Endothelial cell of umbilical vein (primary cell): ENCODE results near the gene MS4A15. TPM values are rescaled to one million over a fixed set of nuclear protein-coding genes. Genes with fewer than 3 reads are reported as not detected.

ENCODE experiments used
- BruUV-seq: library from RNA; stranded (reverse); fragments of 400-500 nt; replicated peaks from 2 replicates; lab custom pipeline; 2021; lab: Mats Ljungman, UMichigan
- CTCF ChIA-PET: fragments of 300-600, 350-600 bp; sonication (Branson Sonifier 250); formaldehyde crosslinking; loops from one replicate; lab custom pipeline; 2021; ENCODE audit warnings: antibody characterized with exemption, inconsistent platforms; lab: Charles Lee
- POLR2A ChIA-PET: fragments of 300-600, 350-600 bp; sonication (Branson Sonifier 250); formaldehyde crosslinking; loops from one replicate; lab custom pipeline; 2021; ENCODE audit warnings: antibody characterized with exemption, inconsistent platforms; lab: Charles Lee
- DNase-seq: peaks from one replicate; pipeline ENCODE4 v3.0.0-alpha.2; 2011; ENCODE audit warnings: low read depth, low spot score
- FAIRE-seq: peaks from 2 replicates; lab custom pipeline; 2011; peaks lifted over from hg19 to GRCh38; lab: Jason Lieb, UNC
- H2AFZ ChIP-seq: 2 replicates; pipeline ENCODE4 v1.6.0; 2012; ENCODE audit warnings: low read depth, low read length, control low read depth, inconsistent platforms
- H3K27ac ChIP-seq: 2 replicates; pipeline ENCODE4 v1.5.1; 2011; ENCODE audit warnings: low read depth, mild to moderate bottlenecking, control low read depth, low read length, moderate library complexity; ENCODE audit not compliant: insufficient read depth
- H3K27me3 ChIP-seq, 2 experiments: 2 replicates each; pipeline versions ENCODE4 v1.6.0 to v1.6.1; 2011; ENCODE audit warnings: low read length in 2 of 2, mixed read lengths in 1 of 2; ENCODE audit not compliant: control insufficient read depth in 2 of 2, insufficient read depth in 2 of 2
- H3K36me3 ChIP-seq, 2 experiments: 2 replicates in 1 of 2; 3 replicates in 1 of 2; pipeline ENCODE4 v1.5.1; 2011; ENCODE audit warnings: low read length in 2 of 2, mild to moderate bottlenecking in 1 of 2, moderate library complexity in 1 of 2; ENCODE audit not compliant: control insufficient read depth in 2 of 2, insufficient read depth in 2 of 2; ENCODE audit errors: extremely low read depth in 1 of 2
- H3K4me1 ChIP-seq: 3 replicates; pipeline ENCODE4 v1.5.1; 2011; ENCODE audit warnings: mild to moderate bottlenecking, low read length; ENCODE audit not compliant: control insufficient read depth, insufficient read depth; ENCODE audit errors: extremely low read depth
- H3K4me2 ChIP-seq: 2 replicates; pipeline ENCODE4 v1.6.1; 2011; ENCODE audit warnings: low read length, control low read depth, mixed read lengths; ENCODE audit not compliant: insufficient read depth
- H3K4me3 ChIP-seq, 3 experiments: fragments of 200-600 bp in 1 of 3; sonication (generic), shearing (Covaris generic) in 1 of 3; replicated peaks in 1 of 3; 2 replicates each; pipeline ENCODE4 v1.5.1; 2011 to 2016; ENCODE audit warnings: control low read depth in 3 of 3, low read length in 3 of 3, mild to moderate bottlenecking in 2 of 3, inconsistent platforms in 1 of 3, low read depth in 1 of 3, moderate library complexity in 1 of 3; ENCODE audit not compliant: insufficient read depth in 1 of 3
- H3K79me2 ChIP-seq: 2 replicates; pipeline ENCODE4 v1.6.0; 2012; ENCODE audit warnings: low read length, inconsistent platforms; ENCODE audit not compliant: control insufficient read depth, insufficient read depth
- H3K9ac ChIP-seq: replicated peaks from 2 replicates; pipeline ENCODE3; 2011; ENCODE audit warnings: low read length, control low read depth; ENCODE audit not compliant: insufficient read depth; ENCODE audit errors: extremely low read depth
- H3K9me1 ChIP-seq: replicated peaks from 3 replicates; pipeline ENCODE4 v1.6.0; 2011; ENCODE audit warnings: mild to moderate bottlenecking, low read length; ENCODE audit not compliant: control insufficient read depth, insufficient read depth; ENCODE audit errors: extremely low read depth
- H3K9me3 ChIP-seq: replicated peaks from 2 replicates; pipeline ENCODE4 v1.5.1; 2012; ENCODE audit warnings: low read length, inconsistent platforms; ENCODE audit not compliant: control insufficient read depth, insufficient read depth
- H4K20me1 ChIP-seq: replicated peaks from 2 replicates; pipeline ENCODE3; 2011; ENCODE audit warnings: mild to moderate bottlenecking, low read length; ENCODE audit not compliant: control insufficient read depth, insufficient read depth; ENCODE audit errors: extremely low read depth
- EZH2 ChIP-seq: IDR thresholded peaks from 2 replicates; pipeline ENCODE4 v1.6.1; 2012; ENCODE audit warnings: borderline replicate concordance, low read depth, mild to moderate bottlenecking, moderate library complexity, low read length, inconsistent platforms; ENCODE audit not compliant: severe bottlenecking
- FOS ChIP-seq: IDR thresholded peaks from 2 replicates; pipeline ENCODE4 v1.6.1; 2011; ENCODE audit warnings: mild to moderate bottlenecking, low read length, moderate library complexity, borderline replicate concordance; ENCODE audit not compliant: insufficient read depth
- GATA2 ChIP-seq: IDR thresholded peaks from 2 replicates; pipeline ENCODE4 v1.7.0; 2011; ENCODE audit warnings: low read depth, mild to moderate bottlenecking, moderate library complexity, mixed read lengths, low read length; ENCODE audit not compliant: insufficient read length, insufficient read depth
- JUN ChIP-seq: IDR thresholded peaks from 2 replicates; pipeline ENCODE4 v1.6.1; 2011; ENCODE audit warnings: borderline replicate concordance, low read depth; ENCODE audit not compliant: insufficient read length, insufficient read depth
- MYC ChIP-seq: IDR thresholded peaks from one replicate; pipeline ENCODE4 v1.6.1; 2011; ENCODE audit warnings: mild to moderate bottlenecking, low read depth, low read length
- POLR2A ChIP-seq: IDR thresholded peaks from 2 replicates; pipeline ENCODE4 v1.6.1; 2012; ENCODE audit warnings: low read depth, mild to moderate bottlenecking, control low read depth, low read length
- POLR2AphosphoS5 ChIP-seq: IDR thresholded peaks from 2 replicates; pipeline ENCODE4 v1.6.1; 2012; ENCODE audit warnings: low read depth, mild to moderate bottlenecking, control low read depth, low read length, moderate library complexity; ENCODE audit not compliant: insufficient read depth
- dilution Hi-C: fragments of 300-500 bp; cut with MboI; formaldehyde crosslinking; loops from one replicate; pipeline ENCODE4 v1.15.0; 2019; ENCODE audit warnings: low sequenced_read_pairs; ENCODE audit not compliant: extremely low pct_ligation_motif_present
- intact Hi-C: fragments of 100-400 bp; cut with micrococcal nuclease; formaldehyde crosslinking; loops from one replicate; pipeline ENCODE4 v1.10.0; 2022
- polyA plus RNA-seq, 4 experiments: library from polyadenylated mRNA; depleted of rRNA in 3 of 4; stranded (reverse) in 3 of 4; unstranded in 1 of 4; fragments of >200 nt; gene quantifications; 2 replicates each; pipeline versions ENCODE4 v1.2.1 to v1.2.3, GENCODE V29; 2011 to 2012; ENCODE audit warnings: missing spikeins in 1 of 4
- total RNA-seq: library from RNA; stranded (reverse); gene quantifications from 2 replicates; pipeline ENCODE4 v1.2.3, GENCODE V29; 2021
- TF ChIP-seq, protein P1 (sequence below), 2 donors: IDR thresholded peaks; 1 replicate in 1 of 2; 2 replicates in 1 of 2; pipeline ENCODE4 v1.5.1; 2011; ENCODE audit warnings: low read length in 2 of 2, mild to moderate bottlenecking in 2 of 2, moderate library complexity in 2 of 2, control low read depth in 1 of 2, inconsistent platforms in 1 of 2, low read depth in 1 of 2; ENCODE audit not compliant: insufficient read depth in 1 of 2; ENCODE audit errors: extremely low read depth in 1 of 2
- TF ChIP-seq, protein P2 (sequence below): IDR thresholded peaks from 2 replicates; pipeline ENCODE4 v1.6.1; 2011; ENCODE audit not compliant: insufficient read depth, insufficient read length

The MS4A15 gene
- total and polyA plus RNA-seq, 2 donors (not counting 3 experiments of a cell fraction or from before 2014, with no cell fraction given), result not detected

DNA sequence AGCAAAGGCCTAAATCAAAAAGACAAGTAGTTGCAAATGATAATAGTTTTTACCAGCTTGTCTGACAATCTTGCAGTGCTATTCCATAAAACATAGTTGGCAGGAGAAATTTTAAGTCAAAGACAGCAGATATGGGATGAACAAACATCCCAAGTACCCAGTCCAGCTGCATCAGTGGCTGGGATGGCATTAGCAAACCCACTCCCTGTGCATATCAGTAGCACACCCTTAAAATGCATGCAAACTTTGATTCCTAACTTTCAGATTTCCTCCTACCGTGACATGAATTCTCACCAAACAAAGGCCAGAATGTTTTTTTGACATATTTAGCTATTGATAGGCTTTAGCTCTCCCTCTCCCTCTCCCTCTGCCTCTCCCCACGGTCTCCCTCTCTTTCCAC is 57.4 kb downstream of the MS4A15 start:
- H3K4me3 ChIP-seq, result no peak overlapping the region
- FAIRE-seq (no peak), DNase-seq (no peak)
- no peaks in the 10 kb centered on the region for H3K36me3 ChIP-seq
- H3K27me3 ChIP-seq, result no peaks in the 10 kb centered on the region
- H3K9ac ChIP-seq, result no peak overlapping the region
- intact Hi-C loops, result no loop called here
- peaks cover 12% of the 10 kb centered on the region for H3K4me1 ChIP-seq
- TF ChIP-seq, protein P1, sequence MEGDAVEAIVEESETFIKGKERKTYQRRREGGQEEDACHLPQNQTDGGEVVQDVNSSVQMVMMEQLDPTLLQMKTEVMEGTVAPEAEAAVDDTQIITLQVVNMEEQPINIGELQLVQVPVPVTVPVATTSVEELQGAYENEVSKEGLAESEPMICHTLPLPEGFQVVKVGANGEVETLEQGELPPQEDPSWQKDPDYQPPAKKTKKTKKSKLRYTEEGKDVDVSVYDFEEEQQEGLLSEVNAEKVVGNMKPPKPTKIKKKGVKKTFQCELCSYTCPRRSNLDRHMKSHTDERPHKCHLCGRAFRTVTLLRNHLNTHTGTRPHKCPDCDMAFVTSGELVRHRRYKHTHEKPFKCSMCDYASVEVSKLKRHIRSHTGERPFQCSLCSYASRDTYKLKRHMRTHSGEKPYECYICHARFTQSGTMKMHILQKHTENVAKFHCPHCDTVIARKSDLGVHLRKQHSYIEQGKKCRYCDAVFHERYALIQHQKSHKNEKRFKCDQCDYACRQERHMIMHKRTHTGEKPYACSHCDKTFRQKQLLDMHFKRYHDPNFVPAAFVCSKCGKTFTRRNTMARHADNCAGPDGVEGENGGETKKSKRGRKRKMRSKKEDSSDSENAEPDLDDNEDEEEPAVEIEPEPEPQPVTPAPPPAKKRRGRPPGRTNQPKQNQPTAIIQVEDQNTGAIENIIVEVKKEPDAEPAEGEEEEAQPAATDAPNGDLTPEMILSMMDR (IDR thresholded peaks at IDR 0.05; ENCODE audit: extremely low read depth in 1 of 2, insufficient read depth in 1 of 2, low read depth in 1 of 2, low read length in 2 of 2), result no peak
- TF ChIP-seq FOS, result no peak
- TF ChIP-seq MYC, result no peak
- no peak for TF ChIP-seq POLR2A
- dilution Hi-C loops, result no loop called here
- H3K27ac ChIP-seq, result no peak overlapping the region
- BruUV-seq, result no TSS peak
- no peaks in the 10 kb centered on the region for H4K20me1 ChIP-seq
- ChIA-PET POLR2A (no interaction called here), CTCF (interaction anchor here (1.3 to 2.6 kb wide), 3 partner anchors 11 to 85 kb away, joined by 3 to 13 read pairs (median 7); no protein-coding TSS in a partner anchor)
- H3K79me2 ChIP-seq, result no peaks in the 10 kb centered on the region
- no peaks in the 10 kb centered on the region for H3K9me3 ChIP-seq
- no peak overlapping the region for H3K4me2 ChIP-seq
- no peaks in the 10 kb centered on the region for H3K9me1 ChIP-seq
- no peak overlapping the region for H2AFZ ChIP-seq

DNA sequence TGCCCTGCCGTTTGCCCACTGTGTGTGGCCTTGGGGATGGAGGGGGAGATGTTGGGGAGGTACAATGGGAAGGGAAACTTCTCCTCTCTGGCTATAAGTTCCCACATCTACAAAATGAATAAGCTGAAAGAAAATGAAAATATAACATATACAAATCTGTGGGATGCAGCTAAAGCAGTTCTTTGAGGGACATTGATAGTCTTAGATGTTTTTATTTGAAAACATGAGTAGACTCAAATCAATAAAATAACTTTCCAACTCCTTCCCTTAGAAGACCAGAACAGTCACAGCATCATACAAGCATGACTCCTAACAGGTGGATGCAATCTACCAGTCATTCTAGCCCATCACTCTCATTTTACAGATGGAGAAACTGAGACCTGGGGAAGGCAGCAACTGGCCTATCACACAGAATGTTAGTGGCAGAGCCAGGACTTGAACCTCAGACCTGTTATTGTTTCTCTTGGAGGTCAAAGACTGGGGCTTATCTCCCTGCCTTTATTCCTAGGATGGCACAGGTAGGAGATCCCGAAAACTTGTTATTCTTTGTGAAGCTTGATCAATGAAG is 60.0 kb downstream of the MS4A15 start:
- ChIA-PET CTCF (no interaction called here), POLR2A (no interaction called here)
- H3K4me3 ChIP-seq, result no peak overlapping the region
- dilution Hi-C loops, result no loop called here
- no peak overlapping the region for H3K9ac ChIP-seq
- no peaks in the 10 kb centered on the region for H3K9me3 ChIP-seq
- no peaks in the 10 kb centered on the region for H3K9me1 ChIP-seq
- FAIRE-seq, result no peak
- no peaks in the 10 kb centered on the region for H3K27me3 ChIP-seq
- no peaks in the 10 kb centered on the region for H3K79me2 ChIP-seq
- H3K4me1 ChIP-seq, result no peaks in the 10 kb centered on the region
- no peaks in the 10 kb centered on the region for H4K20me1 ChIP-seq
- no TSS peak for BruUV-seq
- no peaks in the 10 kb centered on the region for H3K36me3 ChIP-seq
- intact Hi-C loops, result no loop called here
- H2AFZ ChIP-seq, result no peak overlapping the region
- H3K4me2 ChIP-seq, result no peak overlapping the region
- TF ChIP-seq POLR2AphosphoS5 (no peak), JUN (no peak), MYC (no peak), GATA2 (no peak), POLR2A (no peak), FOS (no peak), EZH2 (no peak)
- TF ChIP-seq, protein P2, sequence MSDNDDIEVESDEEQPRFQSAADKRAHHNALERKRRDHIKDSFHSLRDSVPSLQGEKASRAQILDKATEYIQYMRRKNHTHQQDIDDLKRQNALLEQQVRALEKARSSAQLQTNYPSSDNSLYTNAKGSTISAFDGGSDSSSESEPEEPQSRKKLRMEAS, result no peak
- TF ChIP-seq, protein P1 (IDR thresholded peaks at IDR 0.05; ENCODE audit: extremely low read depth in 1 of 2, insufficient read depth in 1 of 2, low read depth in 1 of 2, low read length in 2 of 2), result no peak
- no peak overlapping the region for H3K27ac ChIP-seq
- DNase-seq, result no peak
